Cardiac septum (tissue), 1 donor: ENCODE results near the gene MUC13. TPM values are rescaled to one million over a fixed set of nuclear protein-coding genes. Genes with fewer than 3 reads are reported as not detected.

Experiments used
- DNase-seq: peaks from one replicate; pipeline ENCODE4 v3.0.0-alpha.2; 2020; ENCODE audit warnings: low spot score
- intact Hi-C: fragments of 100-400 bp; cut with DNase I; formaldehyde crosslinking; loops from one replicate; pipeline ENCODE4 v1.14.0; 2022
- total RNA-seq: library from RNA; stranded (reverse); fragmentation: NEBNext Ultra II Directional; extraction: Animal tissue kit (Norgen Biotek cat#: 25700); gene quantifications from one replicate; pipeline ENCODE4 v1.2.1, GENCODE V29; 2021
- donor health status: DM: no; HTN: no; CAD: no.

The MUC13 gene
- total RNA-seq, 1 donor from 2014 or later: 0.13 TPM

DNA sequence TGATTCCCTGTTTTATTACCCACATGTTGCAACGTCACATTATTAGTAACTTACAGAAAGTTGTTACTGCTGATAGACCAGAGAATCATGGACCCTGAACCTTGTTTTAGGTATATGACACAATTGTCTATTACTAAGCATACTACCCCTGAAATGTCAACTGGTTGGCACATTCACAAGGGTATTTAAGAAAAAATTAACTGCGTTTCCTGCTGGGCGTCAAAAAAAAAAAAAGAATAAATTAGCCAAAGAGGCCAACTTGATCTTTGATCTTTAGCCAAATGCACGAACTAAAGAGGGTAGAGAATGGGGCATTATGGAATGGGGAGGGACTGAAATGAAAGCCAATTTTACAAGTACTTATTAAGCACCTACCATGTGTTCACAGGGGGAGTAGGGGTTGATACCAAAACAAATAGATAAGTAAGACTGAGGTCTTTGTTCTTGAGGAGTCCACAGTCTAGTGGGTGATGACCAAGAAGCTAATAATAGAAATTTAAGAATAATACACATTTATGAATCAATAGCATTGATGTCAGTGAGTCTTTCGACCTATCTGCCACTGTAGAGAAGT lies 17.8 kb upstream of the MUC13 start:
- intact Hi-C loops: no loop called here

DNA sequence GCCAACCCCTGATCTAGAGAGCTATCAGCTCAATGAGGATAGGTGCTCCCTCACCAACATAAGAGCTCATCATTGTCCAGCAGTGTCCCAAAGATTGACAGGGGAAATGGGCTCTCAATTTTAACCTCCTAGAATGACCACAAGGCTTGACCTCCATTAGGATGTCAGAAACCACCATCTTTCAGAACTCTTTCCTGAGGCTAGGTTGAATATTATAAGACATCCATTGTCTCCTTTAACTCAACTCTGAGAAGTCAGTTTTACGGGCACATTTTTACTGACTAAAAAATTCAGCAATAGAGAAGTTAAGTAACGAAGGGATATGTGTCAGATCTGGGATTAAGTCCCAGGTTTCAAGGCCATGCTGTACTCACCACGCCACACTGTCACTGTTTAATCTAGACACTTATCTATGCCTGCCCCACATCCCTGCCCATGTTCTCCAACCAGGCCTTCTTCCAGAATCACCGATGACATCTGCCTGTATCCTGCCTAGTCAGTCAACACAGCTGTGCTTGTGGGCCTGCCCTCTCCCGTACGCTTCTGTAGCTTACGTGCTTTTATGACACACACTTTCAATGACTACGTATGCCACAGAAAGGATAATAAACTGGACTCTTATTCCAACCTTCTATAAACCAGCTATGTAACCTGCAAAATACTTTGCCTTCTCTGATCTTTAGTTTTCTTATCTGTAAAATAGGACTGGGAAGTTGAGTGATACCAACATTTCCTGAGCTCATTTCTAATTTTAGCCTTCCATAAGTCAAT lies 17.1 kb upstream of the MUC13 start:
- intact Hi-C loops: no loop called here
- DNase-seq: no peak

More for the DNA sequence above, 17.8 kb upstream of the MUC13 start:
- no peak for DNase-seq

DNA sequence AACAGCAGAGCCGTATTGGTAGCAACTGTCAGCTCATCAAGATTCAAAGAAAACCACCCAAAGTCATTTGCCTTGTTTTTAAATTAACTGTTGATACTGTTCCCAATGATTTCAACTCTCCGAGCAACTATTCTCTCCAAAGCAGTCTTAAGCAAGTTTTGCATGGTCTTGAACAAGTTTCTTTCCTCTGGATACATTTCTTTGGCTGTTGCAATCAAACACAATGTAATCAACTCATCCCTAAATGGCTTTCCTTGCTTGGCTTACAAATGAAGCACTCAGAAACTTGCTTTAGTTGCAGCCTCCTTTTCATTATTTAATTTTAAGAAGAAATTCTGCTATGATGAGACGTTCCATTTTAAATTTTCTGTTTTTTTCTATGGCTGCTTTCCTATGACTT lies 15.5 kb upstream of the MUC13 start:
- no peak for DNase-seq
- intact Hi-C loops: no loop called here

GRCh38 chr3:124942613-124943012 lies 8.1 kb upstream of the MUC13 start:
- no peak for DNase-seq
- intact Hi-C loops: no loop called here

DNA sequence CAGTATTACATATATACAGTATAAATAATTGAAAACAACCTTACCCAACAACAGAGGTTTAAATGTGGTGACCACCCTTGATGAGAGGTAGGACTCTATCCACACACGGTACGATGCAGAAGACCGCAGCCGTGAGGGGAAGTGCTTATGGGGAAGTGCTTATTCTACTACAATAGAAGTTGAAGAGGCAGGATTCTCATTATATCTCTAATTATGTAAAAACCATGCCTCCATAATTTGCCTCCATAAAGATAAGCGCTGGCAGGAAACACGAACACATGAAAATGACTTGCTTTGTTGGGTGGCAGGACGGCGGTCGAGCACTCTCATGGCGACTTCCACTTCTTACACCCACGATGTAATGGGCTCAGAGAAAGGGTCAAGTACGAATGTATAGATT lies 7.2 kb upstream of the MUC13 start:
- intact Hi-C loops: no loop called here
- DNase-seq: no peak

DNA sequence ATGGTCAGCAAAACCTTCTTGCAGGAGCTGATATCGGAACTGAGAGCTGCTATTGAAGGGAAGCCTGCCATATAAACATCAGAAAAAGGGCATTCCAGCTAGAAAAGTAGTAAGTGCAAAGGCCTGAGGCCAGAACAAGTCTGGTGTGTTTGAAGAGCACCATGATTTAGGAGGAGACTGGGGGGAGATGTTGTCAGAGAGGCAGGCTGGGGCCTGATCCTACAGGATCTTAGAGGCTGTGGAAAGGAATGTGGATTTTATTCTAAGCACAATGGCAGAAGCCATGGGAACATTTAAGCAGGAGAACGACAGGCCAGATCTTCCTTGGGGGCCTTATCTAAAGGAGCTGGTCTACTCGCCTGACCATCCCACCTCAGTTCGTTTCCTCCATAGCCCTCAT lies 5.1 kb upstream of the MUC13 start:
- DNase-seq: no peak
- intact Hi-C loops: no loop called here

DNA sequence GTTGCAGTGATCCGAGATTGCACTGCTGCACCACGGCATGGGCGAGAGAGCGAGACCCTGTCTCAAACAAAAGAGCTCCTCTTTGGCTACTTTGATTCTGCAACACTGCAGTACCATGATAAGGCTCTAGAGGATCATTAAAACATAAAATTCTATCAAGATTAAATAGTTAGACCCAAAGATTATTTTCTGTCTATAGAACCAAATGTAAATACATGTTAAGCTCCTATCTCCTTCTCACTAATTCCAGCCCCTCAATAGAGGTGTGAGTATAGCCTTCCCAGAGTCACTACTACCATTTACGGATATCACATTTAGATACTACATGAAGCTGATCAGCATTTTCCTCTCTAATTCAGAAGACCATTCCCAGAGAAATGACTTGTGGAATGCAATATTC lies 4.3 kb upstream of the MUC13 start:
- intact Hi-C loops: no loop called here
- no peak for DNase-seq

DNA sequence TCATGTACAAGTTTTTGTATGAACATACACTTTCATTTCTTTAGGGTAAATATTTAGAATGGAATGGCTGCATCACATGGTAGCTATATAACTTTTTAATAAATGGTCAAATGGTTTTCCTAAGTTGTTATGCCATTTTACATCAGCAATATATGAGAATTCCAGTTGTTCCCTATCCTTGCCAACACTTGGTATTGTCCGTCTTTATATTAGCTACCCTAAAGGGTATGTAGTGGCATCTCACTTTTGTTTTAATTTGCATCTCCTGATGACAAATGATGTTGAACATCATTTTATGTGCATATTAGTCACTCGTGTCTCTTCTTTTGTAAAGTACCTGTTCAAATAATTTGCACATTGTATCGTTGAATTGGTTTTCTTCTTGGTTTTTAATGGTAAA lies 2.5 kb upstream of the MUC13 start:
- no peak for DNase-seq
- intact Hi-C loops: no loop called here

DNA sequence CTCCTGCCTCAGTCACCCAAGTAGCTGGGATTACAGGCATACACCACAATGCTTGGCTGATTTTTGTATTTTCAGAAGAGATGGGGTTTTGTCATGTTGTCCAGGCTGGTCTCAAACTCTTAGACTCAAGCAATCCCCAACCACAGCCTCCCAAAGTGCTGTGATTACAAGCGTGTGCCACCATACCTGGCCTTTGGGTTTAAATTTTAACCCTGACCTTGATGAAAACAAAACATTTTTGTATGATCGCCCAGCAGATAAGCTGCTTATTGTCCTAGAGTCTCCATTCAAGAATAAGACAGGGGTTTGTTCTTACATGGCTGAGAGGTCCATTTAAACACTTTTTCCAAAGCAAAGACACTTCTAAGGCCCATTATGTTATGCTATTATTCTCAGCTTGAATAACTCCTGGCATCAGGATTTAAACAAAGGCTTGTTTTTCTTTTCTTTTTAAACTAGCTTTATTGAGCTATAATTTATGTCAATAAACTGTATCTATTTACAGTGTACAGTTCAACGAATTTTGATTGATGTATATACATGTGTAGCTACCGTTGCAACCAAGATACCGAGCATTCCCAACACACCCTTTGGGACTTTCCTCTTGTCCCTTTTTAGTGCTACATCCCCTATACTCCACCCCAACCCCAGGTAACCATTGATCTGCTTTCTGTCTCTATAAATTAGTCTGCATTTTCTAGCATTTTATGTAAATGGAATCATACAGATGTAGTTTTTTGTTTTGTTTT lies 1.4 kb upstream of the MUC13 start:
- no peak for DNase-seq
- intact Hi-C loops: no loop called here

DNA sequence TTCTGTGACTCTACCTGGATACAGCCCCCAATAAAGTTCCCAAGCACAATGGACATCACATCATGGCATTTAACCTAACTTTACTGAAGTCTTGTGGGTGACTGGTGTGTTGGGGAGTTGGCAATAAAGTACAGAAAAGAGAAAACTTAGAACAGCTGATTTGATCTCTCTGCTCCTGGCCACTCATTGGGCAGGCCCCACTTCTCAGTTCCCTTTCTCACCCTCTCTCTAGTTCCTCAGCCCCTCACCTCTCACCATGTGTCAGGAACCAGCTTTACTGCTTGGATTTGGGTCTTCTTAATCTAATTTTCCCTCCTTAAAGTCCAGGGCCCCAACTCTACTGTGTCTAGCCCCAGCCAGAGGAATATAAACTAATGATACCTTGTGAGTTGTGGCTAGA lies 713 bp upstream of the MUC13 start:
- DNase-seq: no peak
- intact Hi-C loops: no loop called here

GRCh38 chr3:124928333-124929202 lies 6.0 kb downstream of the MUC13 start:
- intact Hi-C loops: loop anchor here (1.0 to 10.0 kb wide), 3 partner anchors 237 to 656 kb away; no protein-coding TSS in a partner anchor
- DNase-seq: no peak

- DNase-seq: no peak
- intact Hi-C loops: loop anchor here (1.0 to 10.0 kb wide), 3 partner anchors 238 to 657 kb away; no protein-coding TSS in a partner anchor
Measured at GRCh38 chr3:124927574-124928045, 6.9 kb downstream of the MUC13 start.

- DNase-seq: no peak
- intact Hi-C loops: loop anchor here (10.0 kb wide), 1 partner anchor 658 kb away; no protein-coding TSS in a partner anchor
Measured at GRCh38 chr3:124926426-124927101, 8.0 kb downstream of the MUC13 start.

- intact Hi-C loops: loop anchor here (10.0 kb wide), 1 partner anchor 660 kb away; no protein-coding TSS in a partner anchor
Measured at GRCh38 chr3:124924741-124925140, 9.8 kb downstream of the MUC13 start.

DNA sequence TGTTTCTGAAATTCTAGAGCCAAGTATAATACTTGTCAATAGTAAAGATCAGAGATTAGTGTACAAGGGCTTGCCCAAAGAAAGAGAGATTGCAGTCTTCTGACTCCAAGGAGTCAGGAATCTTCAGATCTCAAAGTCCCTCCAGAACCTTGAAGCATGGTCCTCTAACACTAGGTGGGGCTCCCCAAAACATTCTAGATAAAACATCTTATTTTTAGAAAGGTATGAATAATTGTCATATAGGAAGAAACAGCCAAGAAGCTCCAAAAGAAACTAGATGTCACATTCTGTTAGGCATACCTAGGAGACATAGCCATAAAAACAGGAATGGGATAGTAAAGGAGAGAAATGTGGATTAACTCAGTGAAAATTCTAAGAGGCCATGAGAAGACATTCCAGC lies 10.7 kb downstream of the MUC13 start:
- DNase-seq: no peak
- intact Hi-C loops: loop anchor here (10.0 kb wide), 1 partner anchor 661 kb away; no protein-coding TSS in a partner anchor

More at GRCh38 chr3:124924741-124925140, 9.8 kb downstream of the MUC13 start:
- no peak for DNase-seq

DNA sequence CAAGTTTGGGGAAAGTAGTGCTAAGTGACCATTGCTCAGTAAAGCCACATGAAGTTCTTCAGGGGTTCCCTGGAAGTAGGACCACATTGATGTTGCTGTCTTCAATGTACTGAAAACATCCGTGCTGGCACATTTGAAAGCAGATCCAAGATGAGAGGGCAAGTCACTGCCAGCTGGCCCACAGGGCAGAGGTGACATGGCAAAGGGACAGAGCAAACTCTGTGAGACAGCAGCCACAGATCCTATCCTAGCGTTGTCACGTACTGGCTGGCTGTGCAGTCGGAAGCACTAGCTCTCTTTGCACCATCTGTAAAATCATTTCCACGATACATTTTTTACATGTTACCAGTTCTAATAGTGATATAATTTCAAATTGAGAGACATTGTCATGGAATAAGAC lies 13.8 kb downstream of the MUC13 start:
- DNase-seq: no peak
- intact Hi-C loops: loop anchor here (10.0 kb wide), 1 partner anchor 664 kb away; no protein-coding TSS in a partner anchor

- intact Hi-C loops: loop anchor here (10.0 kb wide), 1 partner anchor 665 kb away; no protein-coding TSS in a partner anchor
- no peak for DNase-seq
Measured at GRCh38 chr3:124919756-124920155, 14.8 kb downstream of the MUC13 start.

DNA sequence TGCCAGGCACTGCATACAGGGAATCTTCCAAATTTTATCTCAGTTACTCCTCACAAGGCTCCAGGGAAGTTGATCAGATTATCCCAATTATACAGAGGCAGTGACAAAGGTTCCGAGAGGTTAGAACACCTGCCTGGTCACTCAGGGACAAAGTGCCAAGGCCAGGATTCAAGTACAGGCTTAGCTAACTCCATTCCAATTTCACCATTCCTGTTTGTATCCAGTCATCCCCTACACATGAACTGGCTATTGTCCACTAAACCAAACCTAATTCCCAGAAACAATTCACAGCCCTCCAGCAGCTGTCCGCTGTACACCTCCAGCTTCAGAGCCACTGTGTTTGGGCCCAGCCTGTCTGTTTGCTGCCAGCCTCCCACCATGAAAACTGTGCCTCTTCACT lies 16.0 kb downstream of the MUC13 start:
- DNase-seq: no peak
- intact Hi-C loops: no loop called here
